GM13977 (cell line): ENCODE data around the gene TMPRSS6.
A peak's percentile ranks its signal among the peaks of the same experiment; 100 is the strongest.

Experiments used
- DNase-seq: peaks from one replicate; pipeline ENCODE4 v3.0.0; 2012; ENCODE audit warnings: low spot score
- in situ Hi-C: fragments of 300-500 bp; cut with MboI; formaldehyde crosslinking; loops from one replicate; pipeline ENCODE4 v1.12.0; 2022; ENCODE audit warnings: low sequenced_read_pairs, low pct_unique_long_range_greater_than_20kb, mixed read lengths, inconsistent platforms; ENCODE audit not compliant: unreplicated experiment
- TF ChIP-seq, protein P1 (sequence below): IDR thresholded peaks from 2 replicates; pipeline ENCODE4 v1.5.1; 2012; ENCODE audit warnings: mild to moderate bottlenecking, control low read depth; ENCODE audit not compliant: insufficient read depth; ENCODE audit errors: extremely low read depth, missing control alignments

The TMPRSS6 gene

DNA sequence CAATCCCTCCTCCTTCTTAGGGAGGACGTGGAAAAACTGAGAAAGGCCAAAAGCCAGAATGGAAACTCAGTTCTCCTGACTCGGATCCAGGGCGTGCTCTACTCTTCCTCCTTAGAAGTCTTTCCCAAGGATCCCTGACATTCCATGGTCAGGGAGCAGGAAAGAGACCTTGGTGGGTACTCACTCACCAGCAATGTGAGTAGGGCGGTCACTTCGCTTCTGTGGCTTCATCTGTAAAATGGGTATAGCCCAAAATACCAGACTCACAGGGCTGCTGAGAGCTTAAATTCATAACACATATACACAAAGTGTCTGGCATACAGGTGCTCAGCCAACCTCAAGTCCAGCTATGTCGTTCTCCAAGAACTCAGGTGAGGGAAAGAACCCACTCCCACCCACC lies 58.6 kb downstream of the TMPRSS6 start:
- in situ Hi-C loops, result no loop called here
- TF ChIP-seq, protein P1, sequence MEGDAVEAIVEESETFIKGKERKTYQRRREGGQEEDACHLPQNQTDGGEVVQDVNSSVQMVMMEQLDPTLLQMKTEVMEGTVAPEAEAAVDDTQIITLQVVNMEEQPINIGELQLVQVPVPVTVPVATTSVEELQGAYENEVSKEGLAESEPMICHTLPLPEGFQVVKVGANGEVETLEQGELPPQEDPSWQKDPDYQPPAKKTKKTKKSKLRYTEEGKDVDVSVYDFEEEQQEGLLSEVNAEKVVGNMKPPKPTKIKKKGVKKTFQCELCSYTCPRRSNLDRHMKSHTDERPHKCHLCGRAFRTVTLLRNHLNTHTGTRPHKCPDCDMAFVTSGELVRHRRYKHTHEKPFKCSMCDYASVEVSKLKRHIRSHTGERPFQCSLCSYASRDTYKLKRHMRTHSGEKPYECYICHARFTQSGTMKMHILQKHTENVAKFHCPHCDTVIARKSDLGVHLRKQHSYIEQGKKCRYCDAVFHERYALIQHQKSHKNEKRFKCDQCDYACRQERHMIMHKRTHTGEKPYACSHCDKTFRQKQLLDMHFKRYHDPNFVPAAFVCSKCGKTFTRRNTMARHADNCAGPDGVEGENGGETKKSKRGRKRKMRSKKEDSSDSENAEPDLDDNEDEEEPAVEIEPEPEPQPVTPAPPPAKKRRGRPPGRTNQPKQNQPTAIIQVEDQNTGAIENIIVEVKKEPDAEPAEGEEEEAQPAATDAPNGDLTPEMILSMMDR, result no peak
- DNase-seq, result no peak

DNA sequence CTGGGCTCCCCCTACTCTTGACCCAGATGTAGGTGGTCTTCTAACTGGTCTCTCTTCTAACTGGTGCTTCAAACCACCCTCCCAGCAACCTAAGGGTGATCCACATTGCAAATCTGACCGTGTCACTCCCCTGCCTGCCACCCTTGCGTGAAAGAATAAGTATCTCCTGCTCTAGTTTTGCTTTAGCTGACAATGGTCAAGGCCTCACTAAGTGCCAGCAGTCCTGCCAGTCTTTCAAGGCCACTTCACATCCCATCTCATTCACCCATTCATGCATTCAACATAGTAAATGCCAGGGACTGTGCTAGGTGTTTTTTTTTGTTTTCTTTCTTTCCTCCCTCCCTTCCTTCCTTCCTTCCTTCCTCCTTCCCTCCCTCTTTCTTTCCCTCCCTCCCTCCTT lies 60.3 kb downstream of the TMPRSS6 start:
- in situ Hi-C loops, result no loop called here

DNA sequence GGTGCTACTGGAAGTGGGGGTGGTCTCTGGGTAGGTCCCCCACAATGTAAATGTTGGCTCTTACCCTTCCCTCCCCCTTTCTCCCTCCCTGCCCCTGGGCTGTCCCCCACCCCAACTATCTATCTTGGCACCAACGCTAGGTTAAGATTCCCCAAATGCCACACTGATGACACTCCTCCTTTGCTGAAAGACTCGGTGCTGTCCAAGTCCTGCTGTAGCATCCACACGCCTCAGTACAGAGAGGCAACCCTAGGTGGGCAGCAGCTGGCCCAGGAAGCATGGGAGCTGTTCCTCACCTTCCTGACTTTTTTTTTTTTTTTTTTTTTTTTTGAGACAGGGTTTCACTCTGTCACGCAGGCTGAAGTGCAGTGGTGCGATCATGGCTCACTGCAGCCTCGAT lies 61.4 kb downstream of the TMPRSS6 start:
- TF ChIP-seq, protein P1, result no peak
- no peak for DNase-seq
- in situ Hi-C loops, result no loop called here

More for the DNA sequence above, 60.3 kb downstream of the TMPRSS6 start:
- TF ChIP-seq, protein P1, result no peak
- DNase-seq, result no peak

DNA sequence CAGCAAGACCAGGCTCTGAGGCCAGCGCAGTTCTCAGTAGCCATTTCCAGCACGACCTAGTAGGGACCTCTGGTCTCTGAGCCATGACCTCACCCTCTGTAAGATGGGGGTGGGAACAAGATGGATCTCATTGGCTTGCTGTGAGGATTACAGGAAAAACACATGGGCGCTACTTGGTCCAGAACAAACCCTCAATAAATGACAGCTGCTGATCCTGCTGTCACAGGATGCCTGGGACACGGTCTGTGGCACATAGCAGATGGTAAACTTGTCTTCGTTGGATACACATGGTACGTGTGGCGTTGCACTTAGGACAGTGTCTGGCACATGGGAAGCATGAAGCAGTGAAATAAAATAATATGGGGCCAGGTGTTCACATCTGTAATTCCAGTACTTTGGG lies 62.5 kb downstream of the TMPRSS6 start:
- in situ Hi-C loops, result no loop called here
- DNase-seq, result no peak

DNA sequence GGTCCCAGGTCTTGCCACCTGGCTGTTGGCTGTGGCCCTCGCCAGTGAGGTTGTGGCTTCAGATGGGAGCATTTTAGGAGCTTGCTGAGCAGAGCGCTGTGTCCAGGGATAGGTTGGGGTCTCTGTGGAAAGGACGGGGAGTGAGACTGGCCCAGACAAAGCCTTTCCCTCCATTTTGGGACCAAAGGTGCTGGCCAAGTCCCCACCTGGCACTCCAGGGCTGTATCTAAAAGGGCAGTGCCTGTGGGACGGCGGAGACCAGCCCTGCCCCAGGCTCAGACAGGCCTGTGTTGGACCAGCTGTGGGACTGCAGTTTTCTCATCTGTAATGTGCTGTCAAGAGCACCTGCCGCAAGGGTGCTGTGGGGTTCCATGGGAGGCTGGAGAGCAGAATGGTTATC lies 62.9 kb downstream of the TMPRSS6 start:
- DNase-seq, result no peak
- in situ Hi-C loops, result no loop called here
- TF ChIP-seq, protein P1, result no peak

More for the DNA sequence above, 62.5 kb downstream of the TMPRSS6 start:
- TF ChIP-seq, protein P1, result no peak

DNA sequence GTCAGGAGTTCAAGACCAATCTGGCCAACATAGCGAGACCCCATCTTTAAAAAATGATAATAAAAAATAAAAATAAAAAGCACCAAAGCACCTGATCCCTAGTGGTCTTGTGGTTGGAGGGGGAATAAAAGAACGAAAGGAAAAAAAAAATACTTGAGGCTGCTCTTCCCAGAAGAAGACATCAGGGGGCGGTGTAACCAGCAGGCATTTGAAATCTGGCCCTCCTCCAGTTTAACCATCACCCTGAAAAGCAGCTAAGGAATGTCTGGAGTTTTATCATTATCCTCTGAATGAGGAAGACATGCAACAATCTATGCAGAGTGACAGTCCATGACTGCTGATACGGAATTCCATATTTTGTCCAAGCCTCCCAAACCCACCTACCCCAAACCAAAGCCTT lies 63.6 kb downstream of the TMPRSS6 start:
- no peak for DNase-seq
- in situ Hi-C loops, result no loop called here
- TF ChIP-seq, protein P1, result peak; percentile 54
